Activated naive CD8-positive, alpha-beta T cell treated with anti-CD3 and anti-CD28 coated beads, Interleukin-2, amount 50 U/mL, for 16 hours (primary cell): ENCODE measurements around the gene FEM1C.

Experiments used
- DNase-seq: peaks from one replicate; pipeline ENCODE4 v3.0.0-alpha.2; 2020; ENCODE audit warnings: low read depth, low spot score

Gene FEM1C

GRCh38 chr5:115478281-115478680, 66.3 kb downstream of the FEM1C start:
- DNase-seq = no peak

GRCh38 chr5:115477581-115477980, 67.0 kb downstream of the FEM1C start:
- DNase-seq = no peak

- DNase-seq = no peak
Observed at GRCh38 chr5:115475788-115476187, 68.8 kb downstream of the FEM1C start.

GRCh38 chr5:115472271-115473025, 72.1 kb downstream of the FEM1C start:
- DNase-seq = no peak

GRCh38 chr5:115471345-115472063, 73.1 kb downstream of the FEM1C start:
- DNase-seq = no peak

- no peak for DNase-seq
Observed at GRCh38 chr5:115470921-115471320, 73.7 kb downstream of the FEM1C start.
